GM18511 (cell line): ENCODE measurements around the gene PIAS2.
"Not testable (repeated sequence)": the region's sequence is repeated elsewhere in the genome, so short reads cannot be mapped to it uniquely, and the experiment has no call there.

Experiments used
- ATAC-seq: cut with Tn5 transposase; IDR thresholded peaks from one replicate; pipeline ENCODE4 v1.9.1; 2021; ENCODE audit warnings: mild to moderate bottlenecking, moderate library complexity; ENCODE audit not compliant: unreplicated experiment

The PIAS2 gene

GRCh38 chr18:46832849-46833248 lies 84.5 kb downstream of the PIAS2 start:
- no peak for ATAC-seq

- ATAC-seq = not testable (repeated sequence)
These were observed 84.9 kb downstream of the PIAS2 start for GRCh38 chr18:46832422-46832821.

- ATAC-seq = no peak
These were observed 85.9 kb downstream of the PIAS2 start for GRCh38 chr18:46831434-46831833.

GRCh38 chr18:46830633-46831032 lies 86.7 kb downstream of the PIAS2 start:
- ATAC-seq = no peak

GRCh38 chr18:46829947-46830346 lies 87.4 kb downstream of the PIAS2 start:
- ATAC-seq = no peak

- no peak for ATAC-seq
These were observed 87.8 kb downstream of the PIAS2 start for GRCh38 chr18:46829531-46829930.

GRCh38 chr18:46821856-46822711 lies 95.2 kb downstream of the PIAS2 start:
- no peak for ATAC-seq

GRCh38 chr18:46820863-46821262 lies 96.4 kb downstream of the PIAS2 start:
- no peak for ATAC-seq

- ATAC-seq = no peak
These were observed 101.6 kb downstream of the PIAS2 start for GRCh38 chr18:46815661-46816060.

GRCh38 chr18:46814399-46814798 lies 102.9 kb downstream of the PIAS2 start:
- no peak for ATAC-seq

- ATAC-seq = no peak
These were observed 105.0 kb downstream of the PIAS2 start for GRCh38 chr18:46812311-46812710.

- no peak for ATAC-seq
These were observed 106.8 kb downstream of the PIAS2 start for GRCh38 chr18:46810481-46811000.

GRCh38 chr18:46809145-46809544 lies 108.2 kb downstream of the PIAS2 start:
- no peak for ATAC-seq

GRCh38 chr18:46795945-46796344 lies 121.4 kb downstream of the PIAS2 start:
- ATAC-seq = not testable (repeated sequence)

GRCh38 chr18:46794607-46795006 lies 122.7 kb downstream of the PIAS2 start:
- ATAC-seq = no peak

- no peak for ATAC-seq
These were observed 123.7 kb downstream of the PIAS2 start for GRCh38 chr18:46793565-46793964.

GRCh38 chr18:46789088-46789487 lies 128.2 kb downstream of the PIAS2 start:
- no peak for ATAC-seq

- no peak for ATAC-seq
These were observed 129.6 kb downstream of the PIAS2 start for GRCh38 chr18:46787674-46788073.

- ATAC-seq = no peak
These were observed 144.9 kb downstream of the PIAS2 start for GRCh38 chr18:46772357-46772756.

GRCh38 chr18:46771141-46771540 lies 146.2 kb downstream of the PIAS2 start:
- ATAC-seq = no peak

GRCh38 chr18:46770708-46771107 lies 146.6 kb downstream of the PIAS2 start:
- ATAC-seq = no peak

- ATAC-seq = no peak
These were observed 149.0 kb downstream of the PIAS2 start for GRCh38 chr18:46768166-46768921.
